ENCODE measurements around the gene MDFI. TPM values are rescaled to one million over a fixed set of nuclear protein-coding genes. Genes with fewer than 3 reads are reported as not detected.

Gene MDFI
- total and polyA plus RNA-seq, 2 experiments from 2014 or later, result 2.8 to 51.4 TPM

GRCh38 chr6:41644297-41644879 is 6.1 kb downstream of the MDFI start:
- no peaks in the 10 kb centered on the region for H3K9me2 ChIP-seq (ENCODE audit: insufficient read depth)
- DNase-seq (ENCODE audit: low spot score), result peak; percentile 40

More at GRCh38 chr6:41644297-41644879, 6.1 kb downstream of the MDFI start:
- Histone ChIP-seq H3K4me3 (no peak overlapping the region; the same call in 1 of the 2 replicates), H3K79me2 (replicated peaks; ENCODE audit: insufficient read depth) (peaks cover 9% of the 10 kb centered on the region; the same call in 1 of the 2 replicates), H3K27ac (ENCODE audit: low read depth) (no peak overlapping the region), H3K4me2 (peak overlapping the region; percentile 70), H2AFZ (no peak overlapping the region), H4K20me1 (replicated peaks; ENCODE audit: insufficient read depth) (peaks cover 6% of the 10 kb centered on the region; the same call in 1 of the 2 replicates), H3K36me3 (ENCODE audit: insufficient read depth) (no peaks in the 10 kb centered on the region), H3F3A (replicated peaks; ENCODE audit: low read depth) (no peaks in the 10 kb centered on the region), H3K4me1 (ENCODE audit: insufficient read depth) (peaks cover 46% of the 10 kb centered on the region), H3K27me3 (ENCODE audit: insufficient read depth) (peaks cover 41% of the 10 kb centered on the region)
- Mint-ChIP-seq H3K4me1 (peaks cover 57% of the 10 kb centered on the region), H3K27me3 (ENCODE audit: insufficient read depth, low read depth, poor library complexity) (peaks cover 27% of the 10 kb centered on the region), H3K4me3 (peak overlapping the region; percentile 26), H3K27ac (no peak overlapping the region), H3K36me3 (ENCODE audit: low read depth) (peaks cover 45% of the 10 kb centered on the region), H3K9me3 (no peaks in the 10 kb centered on the region)
- TF ChIP-seq ZNF462 (CRISPR knock-in tag; IDR thresholded peaks at IDR 0.05), result no peak
- TF ChIP-seq ZNF114 (CRISPR knock-in tag; IDR thresholded peaks at IDR 0.05), result no peak
- TF ChIP-seq ETS1 (IDR thresholded peaks at IDR 0.05), result no peak
- no peak for TF ChIP-seq EZH2phosphoT487 (IDR thresholded peaks at IDR 0.05; ENCODE audit: unreplicated experiment)
- TF ChIP-seq NANOG (IDR thresholded peaks at IDR 0.05; ENCODE audit: borderline replicate concordance), result no peak
- TF ChIP-seq ZNF331 (CRISPR knock-in tag; IDR thresholded peaks at IDR 0.05; ENCODE audit: low read depth), result no peak
- TF ChIP-seq STAT1 (IDR thresholded peaks at IDR 0.05; ENCODE audit: unreplicated experiment), result no peak
- no peak for TF ChIP-seq CTCF (conservative IDR thresholded peaks at IDR 0.05; ENCODE audit: low read depth in 2 of 2)
- TF ChIP-seq CREB1 (CRISPR knock-in tag; IDR thresholded peaks at IDR 0.05; ENCODE audit: low read depth), result no peak
- TF ChIP-seq REST (IDR thresholded peaks at IDR 0.05; ENCODE audit: unreplicated experiment), result no peak
- TF ChIP-seq JUNB (IDR thresholded peaks at IDR 0.05; ENCODE audit: unreplicated experiment), result no peak
- peak; percentile 40 for ATAC-seq
